NCI-H69 (cell line): Measurements from ENCODE around the gene TSKS.

Source experiments
- DNase-seq: peaks from one replicate; lab custom pipeline; 2025; lab: John Stamatoyannopoulos, UW

The TSKS gene

DNA sequence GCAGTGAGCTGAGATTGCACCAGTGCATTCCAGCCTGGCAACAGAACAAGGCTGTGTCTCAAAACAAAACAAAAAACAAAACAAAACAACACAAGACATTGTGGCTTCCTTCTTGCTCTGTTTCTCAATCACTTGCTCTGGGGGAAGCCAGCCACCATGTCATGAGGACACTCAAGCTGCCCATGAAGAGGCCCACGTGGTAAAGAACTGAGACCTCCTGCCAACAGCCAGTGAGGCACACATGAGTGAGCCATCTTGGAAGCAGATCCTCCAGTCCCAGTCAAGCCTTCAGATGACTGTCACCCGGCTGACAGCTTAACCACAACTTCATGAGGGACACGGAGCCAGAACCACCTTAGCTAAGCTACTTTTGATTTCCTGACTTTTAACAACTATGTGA, 47.0 kb downstream of the TSKS start:
- DNase-seq: no peak

GRCh38 chr19:49713236-49713845, 49.8 kb downstream of the TSKS start:
- no peak for DNase-seq

GRCh38 chr19:49712397-49712859, 50.7 kb downstream of the TSKS start:
- DNase-seq: peak; percentile 66

DNA sequence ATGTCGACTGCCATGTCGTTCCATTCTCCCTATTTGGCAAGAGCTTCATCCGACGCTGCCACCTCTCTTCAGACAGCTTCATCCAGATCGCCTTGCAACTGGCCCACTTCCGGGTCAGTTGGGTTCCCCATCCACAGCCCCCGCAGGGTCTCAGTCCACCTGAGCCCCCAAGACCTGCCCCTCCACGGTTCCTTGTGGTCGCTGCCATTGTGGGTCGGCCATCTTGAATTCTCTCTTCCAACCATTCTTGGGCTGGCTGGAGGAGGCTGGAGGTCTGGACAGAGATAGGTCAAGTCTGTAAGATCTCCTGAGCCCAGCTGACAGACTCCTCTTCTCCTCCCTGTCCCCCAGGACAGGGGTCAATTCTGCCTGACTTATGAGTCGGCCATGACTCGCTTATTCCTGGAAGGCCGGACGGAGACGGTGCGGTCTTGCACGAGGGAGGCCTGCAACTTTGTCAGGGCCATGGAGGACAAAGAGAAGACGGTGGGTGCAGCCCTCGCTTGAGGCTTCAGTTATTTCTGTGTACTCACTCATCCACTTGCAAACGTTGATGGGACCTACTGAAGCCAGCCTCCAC, 52.6 kb downstream of the TSKS start:
- no peak for DNase-seq

GRCh38 chr19:49705919-49706318, 57.2 kb downstream of the TSKS start:
- no peak for DNase-seq

GRCh38 chr19:49704888-49705642, 58.0 kb downstream of the TSKS start:
- DNase-seq: no peak

- DNase-seq: peak; percentile 23
These were observed 61.8 kb downstream of the TSKS start for GRCh38 chr19:49701271-49701786.

DNA sequence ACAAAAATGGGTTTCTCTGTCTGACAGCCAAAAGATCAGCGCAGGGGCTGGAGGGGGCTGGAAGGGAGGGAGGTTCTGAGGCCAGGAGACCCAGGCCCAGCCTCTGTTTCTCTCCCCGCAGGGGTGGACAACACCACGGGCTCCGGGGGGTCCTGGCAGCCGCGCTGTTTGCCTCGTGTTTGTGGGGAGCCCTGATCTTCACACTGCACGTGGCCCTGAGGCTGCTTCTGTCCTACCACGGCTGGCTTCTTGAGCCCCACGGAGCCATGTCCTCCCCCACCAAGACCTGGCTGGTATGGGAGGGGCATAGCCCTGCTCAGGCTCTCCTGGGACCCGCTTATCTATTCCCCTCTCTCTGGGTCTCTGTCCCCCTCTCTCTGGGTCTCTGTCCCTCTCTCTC, 62.5 kb downstream of the TSKS start:
- DNase-seq: no peak

GRCh38 chr19:49699364-49699763, 63.7 kb downstream of the TSKS start:
- no peak for DNase-seq

GRCh38 chr19:49696865-49697264, 66.2 kb downstream of the TSKS start:
- no peak for DNase-seq

GRCh38 chr19:49696115-49696514, 67.0 kb downstream of the TSKS start:
- DNase-seq: no peak

DNA sequence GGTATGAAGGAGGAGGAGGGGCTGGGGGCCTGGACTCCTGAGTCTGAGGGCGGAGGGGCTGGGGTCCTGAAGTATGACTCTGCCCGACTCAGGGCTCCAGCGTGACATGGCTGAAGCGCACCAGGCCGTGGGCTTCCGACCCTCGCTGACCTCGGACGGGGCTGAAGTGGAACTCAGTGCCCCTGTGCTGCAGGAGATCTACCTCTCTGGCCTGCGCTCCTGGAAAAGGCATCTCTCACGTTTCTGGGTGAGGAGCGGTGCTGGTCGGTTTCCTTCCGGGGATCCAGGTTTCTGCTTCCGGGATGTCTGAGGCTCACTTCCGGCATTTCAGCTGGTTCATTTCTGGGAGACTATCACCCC, 71.0 kb downstream of the TSKS start:
- DNase-seq: no peak

DNA sequence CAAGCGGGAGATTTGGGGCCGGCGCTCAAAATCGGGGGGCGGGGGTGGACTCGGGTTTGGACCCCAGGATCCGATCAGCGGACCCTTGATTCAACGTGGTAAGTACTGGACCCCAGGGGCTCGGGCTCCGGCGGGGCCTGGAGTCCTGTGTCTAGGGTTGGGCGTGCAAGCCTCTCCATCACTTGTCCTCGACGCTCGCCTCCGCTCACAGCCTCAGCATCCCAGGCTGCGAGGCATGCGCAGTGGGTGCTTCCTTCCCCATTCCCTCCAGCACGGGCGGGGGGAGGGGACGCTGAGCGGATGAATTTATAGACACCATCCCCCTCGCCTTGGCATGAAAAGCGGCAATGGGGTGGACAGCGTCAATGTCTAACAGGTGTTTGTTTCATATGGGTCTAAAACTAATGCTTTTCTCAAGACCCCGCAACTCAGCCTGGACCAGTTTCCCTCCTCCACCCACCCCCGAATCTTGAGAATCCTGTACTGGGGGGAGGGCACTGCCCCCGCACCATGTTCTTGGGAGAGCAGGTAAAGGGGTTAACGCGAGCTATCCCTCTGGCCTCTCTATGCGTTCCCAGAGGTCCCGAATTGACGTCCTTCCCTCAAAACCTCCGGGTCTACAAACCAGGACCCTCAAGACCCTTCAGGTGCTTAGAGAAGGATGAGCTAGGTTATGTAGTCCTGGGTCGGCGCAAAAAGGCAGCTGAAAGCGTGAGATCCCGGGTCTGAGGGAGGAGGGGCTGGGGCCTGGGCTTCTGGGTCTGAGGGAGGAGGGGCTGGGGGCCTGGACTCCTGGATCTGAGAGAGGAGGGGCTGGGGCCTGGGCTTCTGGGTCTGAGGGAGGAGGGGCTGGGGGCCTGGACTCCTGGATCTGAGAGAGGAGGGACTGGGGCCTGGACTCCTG, 71.6 kb downstream of the TSKS start:
- peak; percentile 91 for DNase-seq

DNA sequence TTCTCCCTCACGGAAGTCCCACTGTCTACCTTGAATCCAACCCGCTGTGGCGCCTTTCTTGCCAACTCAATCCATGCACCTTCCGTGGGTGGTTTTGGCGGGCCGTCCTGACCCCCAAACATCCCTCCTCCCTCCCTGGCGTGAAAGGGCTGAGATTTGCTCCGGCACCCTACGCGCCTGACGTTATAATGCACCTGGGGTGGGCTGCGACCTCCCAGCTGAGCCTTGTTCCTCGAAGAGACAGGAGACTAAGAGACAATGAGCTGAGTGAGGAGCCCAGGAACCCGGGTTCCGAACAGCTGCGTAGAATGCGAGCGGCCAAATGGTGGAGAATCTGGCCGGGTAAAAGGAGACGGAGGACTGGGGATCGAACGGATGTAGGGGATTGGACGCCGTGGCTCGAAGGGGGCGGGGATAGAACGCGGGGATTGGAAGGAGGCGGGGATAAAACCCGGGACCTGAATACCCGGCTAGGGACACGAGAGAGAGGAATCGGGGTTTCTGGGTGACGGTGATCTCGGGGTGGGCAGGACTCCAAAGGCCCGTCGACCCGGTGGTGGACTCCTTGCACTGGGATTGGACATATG, 72.4 kb downstream of the TSKS start, which contains the start of gene CPT1C:
Gene CPT1C (plus strand): TSS at position 461 of the 587 bp plus-strand sequence. CDS start 1,137 bp downstream, outside the sequence.
- DNase-seq: peak; percentile 98

DNA sequence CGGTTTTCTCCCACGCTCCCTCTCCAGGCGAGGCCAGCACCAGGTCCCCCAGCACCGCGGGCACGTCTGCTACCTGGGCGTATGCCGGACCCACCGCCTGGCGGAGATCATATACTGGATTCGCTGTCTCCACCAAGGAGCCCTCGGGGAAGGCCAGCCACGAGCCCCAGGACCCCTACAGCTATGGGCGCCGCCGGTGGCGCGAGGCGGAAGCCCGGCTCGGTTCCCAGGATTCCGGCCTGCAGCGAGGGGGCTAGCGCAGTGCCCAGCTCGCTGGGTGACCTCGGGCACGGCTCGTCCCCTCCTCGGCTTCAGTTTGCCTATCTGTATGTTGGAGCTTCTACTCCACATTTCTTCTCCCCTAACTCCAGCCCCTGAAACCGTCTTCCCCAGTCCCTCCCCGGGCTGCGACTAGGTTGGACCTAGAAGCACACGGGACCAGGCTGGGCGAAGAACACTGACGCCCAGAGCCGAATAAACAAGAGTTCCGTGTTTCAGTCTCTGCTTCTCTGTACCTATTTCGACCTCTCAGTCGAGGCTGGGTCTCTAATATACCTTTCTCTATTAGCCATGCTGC, 72.9 kb downstream of the TSKS start:
- no peak for DNase-seq
